NCI-H526 treated with DMSO at 0.1 percent for 48 hours (cell line): Measurements from ENCODE around the gene DOP1A.

Experiments used
- DNase-seq: peaks from one replicate; lab custom pipeline; 2025; lab: John Stamatoyannopoulos, UW

Gene DOP1A

GRCh38 chr6:83083476-83083875, 16.0 kb downstream of the DOP1A start:
- DNase-seq, result no peak

GRCh38 chr6:83086751-83087150, 19.3 kb downstream of the DOP1A start:
- no peak for DNase-seq

DNA sequence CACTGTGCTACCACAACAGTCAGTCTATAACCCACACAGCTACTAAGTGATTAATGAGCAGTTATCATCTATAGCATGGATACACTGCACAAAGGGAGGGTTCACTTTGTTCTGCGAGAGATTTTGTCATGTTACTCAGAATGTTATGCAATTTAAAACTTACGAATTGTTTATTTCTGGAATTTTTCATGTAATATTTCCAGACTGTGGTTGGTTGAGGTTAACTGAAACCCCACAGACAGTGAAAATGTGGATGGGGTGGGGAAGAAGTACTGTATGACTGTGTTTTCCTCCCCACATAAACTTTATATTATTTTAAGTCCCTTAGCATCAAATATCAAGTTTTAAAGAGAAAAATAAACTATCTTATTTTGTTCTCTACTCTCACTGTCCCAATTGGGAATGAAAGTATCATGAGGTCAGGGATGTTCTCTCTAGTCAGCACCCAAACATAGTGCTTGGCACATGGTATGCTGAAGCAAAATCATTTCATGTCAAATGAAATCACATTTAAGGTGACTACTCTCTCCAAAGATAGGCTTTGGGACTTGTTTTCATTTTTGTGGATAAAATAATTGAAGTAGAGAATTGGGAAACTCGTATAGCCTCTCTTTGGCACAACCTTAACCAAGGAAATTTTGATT, 25.4 kb downstream of the DOP1A start:
- no peak for DNase-seq

- DNase-seq, result no peak
Measured at GRCh38 chr6:83096791-83097190, 29.3 kb downstream of the DOP1A start.

- no peak for DNase-seq
Measured at GRCh38 chr6:83097204-83097603, 29.7 kb downstream of the DOP1A start.

DNA sequence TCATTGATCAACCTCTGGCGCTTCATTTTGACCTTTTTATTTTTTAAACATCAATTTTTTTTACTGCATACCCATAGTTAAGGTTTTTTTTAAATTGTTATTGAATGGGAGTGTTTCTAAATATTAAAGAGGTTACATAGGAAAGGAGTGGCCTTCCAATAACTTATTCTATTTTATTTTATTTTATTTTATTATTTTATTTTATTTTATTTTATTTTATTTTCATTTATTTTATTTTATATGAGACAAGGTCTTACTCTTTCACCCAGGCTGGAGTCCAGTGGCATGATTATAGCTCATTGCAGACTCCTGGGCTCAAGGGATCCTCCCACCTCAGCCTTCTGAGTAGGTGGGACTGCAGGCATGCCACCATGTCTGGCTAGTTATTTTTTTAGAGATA, 30.2 kb downstream of the DOP1A start:
- no peak for DNase-seq

DNA sequence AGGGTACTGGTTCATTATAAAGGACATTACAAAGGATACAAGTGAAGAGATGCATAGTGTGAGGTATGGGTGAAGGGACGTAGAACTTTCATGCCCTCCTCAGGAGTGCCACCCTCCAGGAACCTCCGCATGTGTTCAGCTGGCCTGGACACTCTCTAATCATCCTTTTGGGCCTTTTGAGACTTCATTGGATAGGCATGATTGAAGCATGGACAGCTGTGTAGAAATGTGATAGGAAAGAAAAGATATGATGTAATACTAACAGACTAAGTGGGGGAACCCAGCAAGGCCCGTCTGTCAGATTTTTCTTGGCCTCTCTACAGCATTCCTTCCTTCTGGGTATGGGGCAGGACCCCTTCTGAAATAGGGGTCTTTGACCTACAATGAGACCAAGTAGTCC, 31.1 kb downstream of the DOP1A start:
- no peak for DNase-seq

DNA sequence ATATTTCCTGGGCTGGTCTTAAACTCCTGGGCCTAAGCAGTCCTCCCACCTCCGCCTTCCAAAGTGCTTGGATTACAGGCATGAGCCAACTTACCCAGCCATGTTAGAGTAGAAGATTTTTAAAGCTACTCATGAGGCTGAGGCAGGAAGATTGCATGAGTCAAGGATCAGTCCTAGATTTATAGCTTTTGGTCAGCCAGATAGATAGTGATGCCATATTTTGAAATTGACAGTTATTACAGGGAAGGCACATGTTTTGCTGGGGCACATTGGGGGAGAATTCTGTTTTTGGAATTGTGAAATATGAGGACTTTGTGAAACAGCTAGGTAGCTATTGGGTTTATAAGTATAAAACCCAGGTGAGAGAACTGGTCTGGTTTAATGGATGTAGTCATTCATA, 40.9 kb downstream of the DOP1A start:
- no peak for DNase-seq

DNA sequence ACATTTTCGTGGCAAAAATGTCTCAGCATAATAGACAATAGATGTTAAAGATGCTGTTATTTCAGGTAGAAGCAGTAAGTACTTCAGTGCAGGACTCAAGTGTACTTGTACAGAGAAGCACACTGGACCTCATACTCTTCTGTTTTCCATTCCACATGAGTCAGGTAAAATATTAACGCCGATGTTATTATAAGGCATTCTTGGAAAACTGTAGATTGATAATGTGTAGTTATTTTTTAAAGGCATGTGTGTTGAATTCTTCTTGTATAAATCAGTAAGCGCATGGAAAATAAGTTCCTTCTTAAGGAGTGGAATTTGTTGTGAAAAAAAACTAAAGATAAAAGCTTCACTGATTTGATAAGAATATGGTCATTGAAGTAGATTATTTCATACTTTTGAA, 45.8 kb downstream of the DOP1A start:
- DNase-seq, result no peak

DNA sequence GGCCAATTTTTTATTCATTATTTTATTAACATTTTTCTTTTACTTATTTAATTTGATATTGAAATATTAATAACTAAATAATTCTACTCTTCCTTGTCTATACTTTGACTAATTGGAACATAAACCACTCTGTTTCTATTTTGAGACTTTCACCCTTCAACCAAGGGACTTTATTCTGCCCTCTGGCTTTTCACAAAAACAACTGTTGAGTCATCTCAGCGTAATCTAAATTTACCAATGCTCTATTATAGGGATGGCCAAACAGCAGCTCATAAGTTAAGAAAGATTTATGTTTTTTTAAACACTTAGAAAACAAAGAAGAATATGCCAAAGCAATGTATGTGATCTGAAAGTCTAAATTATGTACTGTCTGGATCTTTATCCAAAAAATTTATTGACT, 46.7 kb downstream of the DOP1A start:
- DNase-seq, result no peak

GRCh38 chr6:83117802-83118201, 50.3 kb downstream of the DOP1A start:
- no peak for DNase-seq

- no peak for DNase-seq
Measured at GRCh38 chr6:83119742-83120300, 52.4 kb downstream of the DOP1A start.

- no peak for DNase-seq
Measured at GRCh38 chr6:83124553-83124952, 57.1 kb downstream of the DOP1A start.

- DNase-seq, result no peak
Measured at GRCh38 chr6:83125425-83125824, 58.0 kb downstream of the DOP1A start.

DNA sequence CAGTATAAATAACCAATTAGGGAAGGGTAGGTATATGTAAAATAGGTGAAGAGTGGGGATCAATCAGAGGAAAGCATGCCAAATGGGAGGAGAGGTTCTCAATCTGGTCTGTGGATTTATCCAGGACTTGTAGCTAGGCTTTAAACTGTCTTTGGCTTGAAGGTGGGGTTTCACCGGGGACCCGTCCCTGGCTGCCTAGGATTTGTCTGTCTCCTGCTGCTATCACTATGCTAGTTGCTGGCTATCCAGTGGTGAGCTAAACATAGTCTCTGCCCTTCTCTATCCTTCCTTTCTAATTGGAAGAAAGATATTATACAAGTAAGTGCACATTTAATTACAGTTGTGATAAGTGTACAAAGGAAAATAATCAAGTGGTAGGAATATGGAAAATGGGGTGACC, 58.8 kb downstream of the DOP1A start:
- DNase-seq, result no peak

- DNase-seq, result no peak
Measured at GRCh38 chr6:83126807-83127206, 59.3 kb downstream of the DOP1A start.

GRCh38 chr6:83127258-83127657, 59.8 kb downstream of the DOP1A start:
- DNase-seq, result no peak

GRCh38 chr6:83127976-83128375, 60.5 kb downstream of the DOP1A start:
- DNase-seq, result no peak

GRCh38 chr6:83132121-83132520, 64.7 kb downstream of the DOP1A start:
- no peak for DNase-seq

GRCh38 chr6:83138118-83138722, 70.7 kb downstream of the DOP1A start:
- no peak for DNase-seq

- DNase-seq, result no peak
Measured at GRCh38 chr6:83138758-83139157, 71.3 kb downstream of the DOP1A start.

DNA sequence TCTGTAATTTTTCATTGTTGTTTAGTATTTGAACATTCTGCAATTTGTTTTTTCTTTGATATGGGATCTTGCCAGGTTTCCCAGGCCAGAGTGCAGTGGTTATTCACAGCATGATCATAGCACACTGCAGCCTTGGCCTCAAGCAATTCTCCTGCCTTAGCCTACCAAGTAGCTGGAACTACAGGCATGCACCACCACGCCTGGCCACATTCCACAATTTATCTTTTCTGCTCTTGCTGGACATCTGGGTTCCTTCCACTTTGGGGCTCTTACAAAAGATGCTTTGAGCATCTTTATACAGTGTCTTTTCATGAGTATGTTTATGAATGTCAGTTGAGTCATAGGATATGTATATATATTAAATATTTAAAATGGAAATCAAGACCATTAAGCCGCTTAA, 83.6 kb downstream of the DOP1A start:
- no peak for DNase-seq

- no peak for DNase-seq
Measured at GRCh38 chr6:83152913-83153312, 85.4 kb downstream of the DOP1A start.
